Measurements from ENCODE around the gene NPAS1.
"Not testable (repeated sequence)": the region's sequence is repeated elsewhere in the genome, so short reads cannot be mapped to it uniquely, and the experiment has no call there.

NPAS1 gene

DNA sequence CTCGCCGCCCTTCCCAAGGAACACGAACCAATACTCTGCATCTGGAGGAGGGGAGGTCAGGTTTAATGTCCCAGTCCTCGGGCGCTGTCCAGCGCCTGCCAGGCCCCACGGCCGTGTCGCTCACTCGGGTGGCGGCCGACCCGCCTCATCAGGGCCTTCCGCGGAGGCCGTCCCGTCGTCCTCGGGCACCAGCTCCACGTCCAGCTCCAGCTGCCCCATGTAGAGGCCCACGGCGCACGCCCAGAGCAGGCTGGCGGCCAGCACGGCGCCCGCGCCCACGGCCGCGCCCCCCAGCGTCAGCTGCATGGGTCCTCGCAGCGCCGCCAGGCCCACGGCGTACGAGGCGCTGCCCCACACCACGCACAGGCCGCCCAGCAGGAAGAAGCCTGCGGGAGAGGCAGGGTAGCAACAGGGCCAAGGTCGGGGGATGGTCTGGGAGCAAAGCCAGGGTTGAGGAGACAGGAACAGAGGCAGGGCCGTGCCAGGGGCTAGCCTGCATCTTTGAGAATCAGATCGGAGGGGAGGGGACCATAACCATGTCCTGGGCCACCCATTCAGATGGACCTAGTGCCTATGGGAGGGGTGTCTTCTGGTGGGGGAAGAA lies 26.3 kb downstream of the NPAS1 start:
- DNase-seq: no peak

DNA sequence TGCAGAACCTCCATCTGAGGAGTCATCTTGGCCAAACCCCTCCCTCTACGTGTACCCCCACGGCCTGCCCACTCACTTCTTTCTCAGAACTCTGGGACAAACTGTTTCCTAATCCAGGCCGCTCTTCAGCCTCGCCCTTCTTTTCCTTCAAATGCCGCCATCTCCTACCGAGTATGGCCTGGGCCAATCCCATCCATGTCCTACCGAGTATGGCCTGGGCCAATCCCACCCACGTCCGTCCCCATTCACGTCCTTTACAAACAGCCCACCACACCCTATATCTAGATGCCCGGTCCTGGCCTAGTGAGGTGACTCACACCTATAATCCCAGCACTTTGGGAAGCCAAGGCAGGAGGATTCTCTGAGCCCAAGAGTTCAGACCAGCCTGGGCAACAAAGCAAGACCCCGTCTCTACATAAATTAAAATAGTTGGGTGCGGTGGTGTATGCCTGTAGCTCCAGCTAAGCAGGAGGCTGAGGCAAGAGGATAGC lies 27.7 kb downstream of the NPAS1 start:
- no peak for DNase-seq

DNA sequence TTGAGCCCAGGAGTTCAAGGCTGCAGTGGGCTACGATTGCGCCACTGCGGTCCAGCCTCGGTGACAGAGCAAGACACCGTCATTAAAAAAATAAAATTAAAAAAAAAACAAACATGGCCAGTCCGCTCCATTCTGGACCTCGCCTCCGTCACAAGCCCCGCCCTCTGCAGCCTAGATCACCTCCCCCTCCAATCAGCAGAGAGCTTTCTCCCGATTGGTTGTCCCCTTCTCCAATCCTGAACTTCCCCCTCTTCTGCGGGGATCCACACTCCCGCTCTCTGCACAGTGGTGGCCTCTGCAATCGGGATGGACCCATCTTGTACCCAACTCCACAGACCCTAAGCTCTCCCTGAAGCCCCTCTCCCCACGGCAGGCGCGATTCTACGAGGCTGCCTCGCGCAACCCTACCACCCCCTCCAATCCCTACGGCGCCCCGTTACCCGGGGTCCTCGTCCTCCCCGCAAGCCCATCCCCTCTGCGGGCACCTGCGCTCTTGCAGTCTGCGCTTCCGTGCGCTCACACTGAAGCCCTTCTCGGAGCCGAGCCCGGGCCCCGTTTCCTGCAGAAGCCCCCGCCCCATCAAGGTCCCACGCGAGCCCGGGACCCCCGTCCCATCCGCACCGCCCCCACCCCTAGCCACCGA lies 28.2 kb downstream of the NPAS1 start:
- peak in 50 of 51 donors; percentile 20 to 93 (median 76) for DNase-seq

DNA sequence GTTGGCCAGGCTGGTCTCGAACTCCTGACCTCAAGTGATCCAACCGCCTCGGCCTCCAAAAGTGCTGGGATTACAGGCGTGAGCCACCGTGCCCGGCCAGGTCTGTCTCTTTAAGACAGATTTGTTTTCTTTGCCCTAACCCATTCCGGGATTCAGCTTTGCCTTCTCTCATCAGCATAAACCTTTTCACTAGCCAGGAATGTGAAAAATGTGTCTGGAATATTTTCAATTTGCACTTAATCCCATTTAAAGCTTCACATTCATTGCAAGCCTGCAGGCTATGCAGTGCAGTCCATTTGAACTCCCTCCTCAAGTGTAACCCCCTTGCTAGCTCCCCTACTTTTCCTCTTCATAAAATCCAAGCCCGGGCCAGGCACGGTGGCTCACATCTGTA lies 29.7 kb downstream of the NPAS1 start:
- DNase-seq: no peak

DNA sequence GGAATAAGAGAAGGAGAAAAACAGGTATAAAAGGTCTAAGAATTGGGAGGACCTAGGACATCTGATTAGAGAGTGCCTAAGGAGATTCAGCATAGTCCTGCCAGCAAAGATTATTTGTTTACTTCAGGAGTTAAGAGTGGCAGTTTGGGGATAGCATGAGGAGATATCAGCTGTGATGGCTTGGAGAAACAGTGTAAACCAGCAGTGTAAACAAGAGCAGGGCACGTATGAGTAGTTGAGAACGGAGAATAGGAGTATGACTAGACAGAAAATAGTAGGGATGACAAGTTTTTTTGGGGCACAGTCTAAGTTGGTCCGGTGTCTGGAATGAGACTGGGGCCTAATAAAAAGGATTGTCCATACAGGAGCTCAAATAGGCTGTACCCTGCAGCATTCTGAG lies 30.9 kb downstream of the NPAS1 start:
- DNase-seq: not testable (repeated sequence)

DNA sequence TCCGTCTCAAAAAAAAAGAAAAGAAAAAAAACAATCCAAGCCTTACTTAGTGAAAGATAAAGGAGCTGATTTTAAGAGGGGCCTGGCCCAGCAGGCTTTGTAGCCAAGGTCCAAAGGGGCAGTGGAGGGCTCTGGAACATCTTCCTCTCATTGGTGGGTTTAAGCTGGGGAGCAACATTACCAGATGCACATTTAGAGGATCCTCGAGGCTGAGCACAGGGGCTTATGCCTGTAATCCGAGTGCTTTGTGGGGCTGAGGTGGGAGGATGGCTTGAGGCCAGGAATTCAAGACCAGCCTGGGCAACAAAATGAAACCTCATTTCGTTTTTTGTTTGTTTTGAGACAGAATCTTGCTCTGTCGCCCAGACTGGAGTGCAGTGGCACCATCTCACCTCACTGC lies 36.8 kb downstream of the NPAS1 start:
- DNase-seq: no peak

DNA sequence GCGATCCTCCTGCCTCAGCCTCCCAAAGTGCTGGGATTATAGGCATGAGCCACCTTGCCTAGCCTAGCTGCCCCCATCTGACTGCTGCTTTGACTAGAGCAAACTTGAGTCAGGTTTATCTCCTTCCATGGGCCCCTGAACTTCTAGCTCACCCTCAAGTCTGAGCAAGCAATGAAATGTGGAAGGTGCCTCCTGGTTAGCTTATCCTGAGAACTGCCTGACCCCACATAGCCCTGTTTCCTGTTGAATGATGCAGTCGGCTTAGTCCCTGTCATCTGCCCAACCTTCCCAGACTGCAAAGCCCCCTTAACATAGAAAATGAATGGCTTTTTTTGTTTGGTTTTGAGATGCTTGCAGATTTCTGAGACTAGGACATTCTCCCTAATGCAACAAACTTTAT lies 37.7 kb downstream of the NPAS1 start:
- DNase-seq: no peak

DNA sequence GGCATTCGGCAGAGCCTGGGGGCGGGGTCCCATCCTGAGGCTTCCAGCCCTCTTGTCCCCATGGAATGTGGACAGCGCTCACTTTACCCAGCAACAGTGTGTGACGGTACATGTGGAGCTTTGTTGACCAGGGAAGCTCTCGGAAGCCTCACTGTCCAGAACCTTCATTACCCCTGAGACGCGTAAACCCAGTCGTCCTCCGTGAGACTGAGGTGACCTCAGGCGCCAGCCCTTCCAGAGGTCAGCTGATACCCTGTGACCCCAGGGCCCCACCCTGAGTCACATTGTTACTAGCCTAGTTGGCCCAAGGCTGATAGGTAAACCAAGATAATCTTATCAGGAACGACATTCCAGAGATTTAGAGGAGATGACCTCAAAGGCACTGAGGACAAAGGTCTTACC lies 39.0 kb downstream of the NPAS1 start:
- no peak for DNase-seq

DNA sequence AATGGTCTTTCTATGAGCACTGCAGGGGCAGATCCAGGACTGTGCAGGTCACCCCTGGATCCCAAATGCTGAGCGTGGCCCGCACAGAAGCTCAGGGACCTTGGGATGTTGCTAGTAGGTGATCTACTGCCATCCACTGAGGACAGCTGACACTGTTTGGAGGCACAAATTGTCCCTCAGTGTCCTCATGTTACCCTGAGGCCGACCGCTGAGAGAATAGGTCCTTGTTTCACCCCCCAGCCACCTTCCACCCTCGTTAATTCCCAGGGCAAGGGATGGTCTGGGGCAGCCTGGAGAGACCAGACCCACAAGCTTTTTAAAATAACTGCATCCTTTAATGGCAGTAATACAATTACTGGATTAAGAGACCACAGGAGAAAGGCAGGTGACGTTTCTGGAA lies 44.2 kb downstream of the NPAS1 start:
- peak in 3 of 51 donors; percentile 8 to 23 (median 12) for DNase-seq

DNA sequence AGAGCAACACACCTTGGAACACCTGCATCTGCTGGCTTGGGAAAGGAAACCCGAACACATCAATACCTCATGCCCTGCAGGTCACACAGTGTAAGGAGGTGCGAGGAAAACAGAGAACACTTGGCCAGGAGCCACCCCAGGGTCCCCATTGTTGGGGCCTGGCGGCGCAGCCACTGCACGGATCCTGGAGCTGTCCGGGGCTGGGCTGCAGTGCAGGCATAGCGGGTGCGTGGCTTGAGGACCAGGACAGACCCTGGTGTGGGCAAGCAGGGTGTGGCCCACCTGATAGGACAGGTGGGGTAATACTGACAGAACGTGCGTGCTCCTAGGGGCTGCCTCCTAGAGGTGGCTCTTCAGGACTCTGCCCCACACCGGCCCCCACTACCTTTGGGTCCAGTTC lies 45.6 kb downstream of the NPAS1 start:
- DNase-seq: no peak

DNA sequence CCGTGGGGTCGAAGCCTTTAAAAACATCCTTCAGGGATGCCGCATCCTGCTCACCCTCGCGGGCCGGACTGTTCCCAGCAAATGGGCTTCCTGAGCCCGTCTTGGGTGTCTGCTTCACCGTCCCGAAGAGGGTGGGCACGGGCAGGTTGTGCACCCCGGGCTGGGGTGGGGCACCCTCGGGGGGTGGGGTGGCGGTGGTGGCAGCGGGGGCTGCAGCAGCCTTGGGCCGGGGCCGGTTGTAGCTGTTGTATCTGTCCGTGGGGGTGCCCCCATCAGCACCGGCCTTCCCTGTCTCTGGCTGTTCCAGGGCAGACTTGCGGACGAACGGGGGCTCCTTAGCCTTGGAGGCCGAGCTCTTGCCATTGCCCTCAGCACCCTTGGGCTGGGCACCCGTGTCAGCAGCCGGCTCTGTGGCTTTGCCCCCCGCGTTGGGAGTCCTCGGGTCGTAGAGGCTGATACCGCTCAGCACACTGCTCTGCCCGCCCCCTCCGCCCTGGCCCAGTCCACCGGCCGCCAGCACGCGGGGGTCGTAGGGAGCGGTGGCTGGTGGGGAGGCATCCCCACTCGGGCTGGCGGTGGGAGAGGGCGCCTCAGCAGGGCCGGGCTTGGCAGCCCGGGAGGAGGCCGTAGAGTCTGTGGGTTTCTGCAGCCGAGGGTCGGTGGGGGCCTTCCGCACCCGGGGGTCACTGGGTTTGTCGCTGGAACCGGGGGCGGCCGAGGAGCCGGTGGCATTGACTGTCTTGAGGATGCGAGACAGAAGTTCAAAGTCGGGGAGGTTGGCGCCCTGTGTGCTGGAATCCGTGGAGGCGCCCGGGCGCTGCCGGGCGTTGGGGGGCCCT lies 47.0 kb downstream of the NPAS1 start:
- no peak for DNase-seq

DNA sequence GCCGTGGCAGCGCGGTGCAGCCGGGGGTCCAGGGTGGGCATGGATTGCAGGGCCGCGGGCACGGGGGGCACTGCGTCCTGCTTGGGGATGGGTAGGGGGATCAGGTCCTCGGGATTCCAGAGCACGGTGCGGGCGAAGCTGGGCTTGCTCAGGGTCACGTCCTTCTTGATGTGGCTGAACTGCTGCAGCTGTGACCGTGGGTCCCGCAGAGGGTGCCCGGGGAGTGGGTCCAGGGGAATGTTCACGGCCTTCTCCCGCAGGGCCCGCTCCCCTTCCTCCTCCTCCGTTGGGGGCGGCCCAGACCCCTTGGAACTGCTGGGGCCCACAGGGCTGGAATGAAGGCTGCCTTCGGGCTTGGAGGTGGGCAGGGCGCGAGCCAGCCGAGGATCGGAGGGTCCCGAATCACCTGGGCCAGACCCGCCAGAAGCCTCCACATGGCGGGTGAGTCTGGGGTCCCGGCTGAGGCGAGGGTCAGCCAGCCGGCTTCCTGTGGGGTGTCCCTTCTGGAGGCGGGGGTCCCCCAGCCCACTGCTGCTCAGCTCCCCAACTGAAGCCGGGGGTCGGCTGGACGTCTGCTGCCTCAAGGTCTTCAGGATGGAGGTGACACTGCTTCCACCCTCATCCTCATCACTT lies 47.7 kb downstream of the NPAS1 start:
- DNase-seq: no peak

DNA sequence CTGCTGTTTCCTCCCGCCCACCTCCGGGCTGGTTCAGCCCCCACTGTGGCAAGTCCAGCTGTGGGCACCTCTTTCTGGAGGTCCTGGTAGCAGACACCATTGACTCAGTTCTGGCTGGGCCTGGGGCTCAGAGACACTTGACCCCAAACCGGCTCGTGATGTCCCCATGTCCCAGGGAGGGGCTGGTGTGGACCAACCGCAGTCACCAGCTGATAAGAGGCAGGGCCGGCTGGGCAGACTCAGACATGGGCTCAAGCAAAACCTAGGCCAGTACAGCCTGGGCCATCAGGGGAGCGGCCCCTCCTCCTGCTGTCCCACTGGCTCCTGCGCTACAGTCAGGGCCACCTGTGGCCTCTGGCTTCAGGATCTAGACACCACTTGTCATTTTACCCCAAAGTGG lies 48.6 kb downstream of the NPAS1 start:
- no peak for DNase-seq

DNA sequence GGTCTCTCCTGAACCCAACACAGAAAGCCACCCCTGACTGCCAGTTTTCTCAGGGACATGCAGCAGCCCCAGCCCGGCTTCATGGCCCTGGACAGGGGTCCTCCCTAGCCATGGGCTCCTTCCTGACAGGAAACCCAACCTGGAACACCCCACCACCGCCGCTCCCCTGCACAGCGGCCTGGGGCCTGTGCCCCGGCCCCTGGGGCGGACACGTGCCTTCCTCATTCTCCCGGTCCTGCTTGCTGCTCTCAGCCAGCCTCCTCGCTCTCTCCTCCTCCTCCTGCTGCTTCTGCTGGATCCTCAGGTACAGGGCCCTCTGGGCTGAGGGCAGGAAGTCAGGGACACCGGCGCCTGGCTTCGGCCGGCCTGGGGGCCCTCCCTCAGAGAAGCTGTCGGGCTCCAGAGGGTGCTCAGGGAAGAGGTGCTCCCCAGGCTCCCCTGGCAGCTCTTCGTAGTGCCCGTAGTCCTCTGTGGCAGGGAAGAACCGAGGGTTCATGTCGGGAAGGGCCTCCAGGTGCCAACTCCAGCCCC lies 49.3 kb downstream of the NPAS1 start:
- no peak for DNase-seq

DNA sequence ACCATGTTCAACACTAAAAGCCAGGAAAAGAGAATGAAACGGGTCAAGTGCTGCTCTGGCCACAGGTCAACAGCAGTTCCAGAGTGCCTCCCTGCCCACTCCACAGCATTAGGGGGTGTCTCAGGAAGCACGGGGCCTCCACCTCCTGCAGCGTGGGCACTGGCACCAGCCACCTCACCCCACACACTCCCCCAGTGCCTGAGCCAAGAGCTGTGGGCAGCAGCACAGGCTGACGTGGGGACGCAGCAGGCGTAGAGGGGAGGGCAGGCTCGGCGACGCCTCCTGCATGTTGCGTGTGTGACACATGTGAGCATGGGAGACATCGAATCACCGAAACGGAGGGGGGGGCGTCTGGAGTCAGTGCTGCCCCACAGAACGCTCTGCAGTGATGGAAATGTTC lies 50.2 kb downstream of the NPAS1 start:
- no peak for DNase-seq

DNA sequence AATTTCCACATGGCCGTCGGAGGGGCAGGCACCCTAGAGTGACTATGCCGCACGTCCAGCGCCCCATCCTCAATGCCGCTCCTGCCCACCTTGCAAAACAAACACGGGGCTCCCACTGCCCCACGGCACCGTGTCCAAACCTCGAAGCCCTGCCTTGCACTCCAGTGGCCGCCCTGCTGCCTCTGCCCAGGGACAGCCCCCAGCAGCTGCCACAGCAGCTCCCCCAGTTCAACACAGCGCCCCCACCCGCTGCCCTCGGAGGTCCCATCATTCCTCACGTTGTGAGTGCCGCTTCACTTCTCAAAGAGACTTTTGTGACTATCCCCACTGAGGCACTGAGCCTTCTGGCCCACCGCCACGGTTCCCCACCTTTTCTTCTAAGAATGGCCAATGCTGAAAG lies 51.1 kb downstream of the NPAS1 start:
- DNase-seq: peak in 3 of 51 donors; percentile 11 to 25 (median 14)

DNA sequence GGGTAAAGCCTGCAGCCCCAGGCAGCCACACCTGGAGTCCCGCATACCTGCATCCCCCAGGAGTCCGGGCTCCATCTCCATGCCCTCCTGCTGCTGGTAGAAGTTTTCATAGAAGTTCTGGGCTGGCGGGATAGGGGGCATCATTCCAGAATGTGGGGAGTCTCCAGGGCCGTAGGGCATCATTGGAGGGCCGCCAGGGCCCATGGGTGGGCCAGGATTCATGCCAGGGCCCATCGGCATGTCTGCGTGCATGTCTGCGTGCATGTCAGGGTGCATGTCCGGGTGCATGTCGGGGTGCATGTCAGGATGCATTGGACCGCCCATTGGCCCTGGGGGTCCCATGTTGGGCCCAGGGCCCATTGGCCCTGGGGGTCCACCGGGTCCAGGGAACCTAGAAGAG lies 52.1 kb downstream of the NPAS1 start:
- DNase-seq: no peak

DNA sequence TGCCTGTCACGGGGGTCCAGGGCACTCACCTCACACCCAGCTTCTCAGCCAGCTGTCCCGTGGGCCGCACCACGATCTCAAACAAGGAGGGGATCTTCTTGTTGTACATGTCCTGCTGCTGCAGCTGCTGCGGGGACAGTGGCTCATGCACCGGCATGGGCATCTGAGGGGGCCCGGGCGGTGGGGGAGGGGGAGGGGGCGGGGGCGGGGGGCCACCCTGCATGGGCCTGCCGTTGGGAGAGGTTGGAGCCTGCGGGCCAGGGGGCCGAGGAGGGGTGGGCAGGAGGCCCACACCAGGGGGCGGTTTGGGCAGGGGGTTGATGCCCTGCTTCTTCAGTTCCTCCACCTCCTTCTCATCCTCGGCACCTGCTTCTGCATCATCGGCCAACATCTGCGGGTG lies 52.7 kb downstream of the NPAS1 start:
- DNase-seq: no peak

DNA sequence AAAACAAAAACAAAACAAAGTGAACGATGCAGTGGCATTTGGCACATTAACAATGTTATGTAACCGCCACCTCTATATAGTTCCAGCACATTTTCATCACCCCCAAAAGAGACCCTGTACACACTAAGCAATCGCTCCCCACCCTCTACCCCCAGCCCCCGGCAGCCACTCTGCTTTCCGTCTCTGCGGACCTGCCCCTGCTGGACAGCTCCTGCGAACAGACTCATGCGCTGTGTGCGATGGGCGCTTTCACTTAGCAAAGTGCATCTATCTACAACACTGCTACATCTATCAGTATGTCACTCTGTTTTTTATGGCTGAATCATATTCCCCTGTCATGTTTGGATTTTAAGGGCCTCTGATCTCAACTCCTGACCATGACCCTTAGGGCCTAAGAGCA lies 53.9 kb downstream of the NPAS1 start:
- DNase-seq: no peak

DNA sequence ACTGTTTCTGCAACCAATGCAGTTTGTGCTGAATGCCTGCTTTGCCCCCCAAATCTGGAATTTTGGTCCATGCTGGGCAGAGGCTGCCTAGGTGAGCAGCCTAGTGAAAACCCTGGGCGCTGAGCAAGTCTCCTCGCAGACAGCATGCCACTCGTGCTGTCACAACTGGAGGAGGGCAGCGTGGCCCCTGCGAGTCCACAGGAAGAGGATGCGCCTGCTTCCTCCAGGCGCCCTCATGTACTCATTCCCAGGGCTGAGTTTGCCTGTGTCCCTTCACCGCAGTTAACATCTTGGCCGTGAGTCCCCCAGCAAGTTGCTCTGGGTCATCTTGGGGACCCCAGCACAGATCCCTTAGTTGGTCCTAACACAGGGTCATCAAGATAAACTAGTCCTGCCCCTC lies 55.0 kb downstream of the NPAS1 start:
- no peak for DNase-seq

DNA sequence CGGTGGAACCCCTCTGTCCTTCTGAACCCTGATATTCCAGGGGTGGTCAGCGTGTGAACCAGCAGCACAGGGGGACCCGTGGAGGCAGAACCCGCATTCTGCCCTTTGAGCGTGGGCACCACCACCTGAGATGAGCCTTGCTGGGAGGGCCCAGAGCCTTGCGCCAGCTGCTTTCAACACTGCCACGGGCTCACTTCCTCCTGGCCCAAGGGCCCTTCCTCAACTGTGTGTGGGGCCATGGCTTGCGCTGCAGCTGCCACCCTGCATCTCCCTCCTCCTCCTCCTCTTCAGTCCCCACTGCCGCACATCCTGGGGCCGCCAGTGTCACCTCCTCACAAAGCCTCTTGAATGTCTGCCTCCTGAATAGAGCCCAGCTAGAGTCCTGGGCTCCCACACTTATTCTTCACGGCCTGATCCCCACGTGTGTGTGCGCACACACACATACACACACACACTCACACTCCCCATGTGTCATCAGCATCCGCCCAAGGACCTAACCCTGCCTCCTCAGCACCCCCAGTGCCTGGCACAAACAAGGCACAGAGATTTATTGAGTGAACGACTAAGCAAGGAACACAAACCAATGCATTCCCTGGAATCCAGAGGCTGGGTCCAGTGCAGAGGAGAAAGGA lies 55.7 kb downstream of the NPAS1 start:
- peak in 1 of 51 donors; percentile 6 for DNase-seq
